ENCODE data around the gene PRDX2.

PRDX2 gene

GRCh38 chr19:12794196-12794941 is 7.2 kb downstream of the PRDX2 start:
- no peak for TF ChIP-seq CTCF (IDR thresholded peaks at IDR 0.05; ENCODE audit: low read depth, low read length, missing control alignments)
- no peak for DNase-seq (ENCODE audit: extremely low read depth, low read depth)
- peak overlapping the region; percentile 84 for H3K4me3 ChIP-seq (replicated peaks; ENCODE audit: low read depth, low read length)

GRCh38 chr19:12793290-12794195 is 8.1 kb downstream of the PRDX2 start:
- peak overlapping the region; percentile 84 for H3K4me3 ChIP-seq (replicated peaks; ENCODE audit: low read depth, low read length)
- no peak for DNase-seq (ENCODE audit: extremely low read depth, low read depth)
- TF ChIP-seq CTCF (IDR thresholded peaks at IDR 0.05; ENCODE audit: low read depth, low read length, missing control alignments), result no peak

- no peak for TF ChIP-seq CTCF (IDR thresholded peaks at IDR 0.05; ENCODE audit: low read depth, low read length, missing control alignments)
- H3K4me3 ChIP-seq (replicated peaks; ENCODE audit: low read depth, low read length), result peak overlapping the region; percentile 84
- DNase-seq (ENCODE audit: extremely low read depth, low read depth), result no peak
Observed at GRCh38 chr19:12792853-12793289, 8.7 kb downstream of the PRDX2 start.

- peak overlapping the region; percentile 84 for H3K4me3 ChIP-seq (replicated peaks; ENCODE audit: low read depth, low read length)
- DNase-seq (ENCODE audit: extremely low read depth, low read depth), result no peak
- no peak for TF ChIP-seq CTCF (IDR thresholded peaks at IDR 0.05; ENCODE audit: low read depth, low read length, missing control alignments)
Observed at GRCh38 chr19:12792051-12792852, 9.3 kb downstream of the PRDX2 start.

- TF ChIP-seq CTCF (IDR thresholded peaks at IDR 0.05; ENCODE audit: low read depth, low read length, missing control alignments), result no peak
- peak within 1 kb of the TSS; percentile 84 for H3K4me3 ChIP-seq (replicated peaks; ENCODE audit: low read depth, low read length)
- DNase-seq (ENCODE audit: extremely low read depth, low read depth), result peak; percentile 92
Observed at GRCh38 chr19:12791345-12792050, 10.1 kb downstream of the PRDX2 start, which contains the start of gene JUNB. Gene JUNB (plus strand): TSS chr19:12791486. CDS start chr19:12791772, 286 bp downstream.

Measured in HFF-Myc (cell line).